Measurements from ENCODE around the gene VIL1. TPM values are rescaled to one million over a fixed set of nuclear protein-coding genes. Genes with fewer than 3 reads are reported as not detected.

Gene VIL1
- total RNA-seq, 1 experiment from 2014 or later: 4.2 TPM

DNA sequence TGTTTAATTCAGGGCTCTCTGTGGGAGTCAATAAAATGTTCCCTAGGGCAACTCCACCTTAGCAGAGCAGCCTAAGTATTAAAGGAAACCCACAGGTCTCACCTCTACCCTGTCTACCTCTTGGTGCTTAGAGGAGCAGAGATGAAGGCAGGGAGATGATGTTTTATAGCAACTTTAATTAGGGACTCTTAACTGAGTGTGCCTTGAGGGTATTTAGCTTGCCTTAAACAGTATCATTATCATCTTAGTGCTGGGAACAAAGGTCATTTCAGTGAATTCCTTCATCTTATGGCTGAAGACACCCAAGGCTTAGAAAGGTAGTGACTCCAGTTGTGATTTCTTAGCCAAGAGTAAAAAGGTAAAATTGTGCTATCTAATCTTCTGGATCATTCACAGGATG is 26.7 kb downstream of the VIL1 start:
- Histone ChIP-seq H2BK12ac (ENCODE audit: insufficient read length, low read depth, low read length) (no peak overlapping the region), H3K4ac (ENCODE audit: low read depth, low read length) (no peak overlapping the region), H3K9me3 (ENCODE audit: control insufficient read depth, low read depth, low read length) (no peaks in the 10 kb centered on the region), H4K91ac (ENCODE audit: insufficient read length, low read depth, low read length) (no peak overlapping the region), H3T11ph (ENCODE audit: low read length) (no peak overlapping the region), H3K4me1 (ENCODE audit: insufficient read depth, low read length) (no peaks in the 10 kb centered on the region), H4K5ac (ENCODE audit: insufficient read length, low read depth, low read length) (no peak overlapping the region), H3K14ac (ENCODE audit: insufficient read depth, low read length) (no peak overlapping the region), H3K27me3 (ENCODE audit: insufficient read depth, low read length) (no peaks in the 10 kb centered on the region), H3K9ac (ENCODE audit: extremely low read depth, insufficient read length, low read length) (no peak overlapping the region), H2BK20ac (ENCODE audit: low read depth, low read length, poor library complexity, severe bottlenecking) (no peak overlapping the region), H4K20me1 (ENCODE audit: control insufficient read depth, insufficient read depth, insufficient read length) (no peaks in the 10 kb centered on the region), H4K8ac (replicated peaks; ENCODE audit: insufficient read length, low read depth, low read length) (no peak overlapping the region), H2BK120ac (ENCODE audit: low read depth, low read length, poor library complexity, severe bottlenecking) (no peak overlapping the region), H3K18ac (ENCODE audit: insufficient read length, low read depth, low read length) (no peak overlapping the region), H3K79me1 (ENCODE audit: insufficient read depth, low read depth, low read length, poor library complexity, severe bottlenecking) (no peaks in the 10 kb centered on the region), H2AK5ac (ENCODE audit: insufficient read length, low read length) (no peak overlapping the region), H2AFZ (ENCODE audit: low read length) (no peak overlapping the region), H2BK15ac (ENCODE audit: low read depth, low read length) (no peak overlapping the region), H3K56ac (ENCODE audit: insufficient read length, low read depth, low read length) (no peak overlapping the region), H3K4me2 (ENCODE audit: insufficient read depth, insufficient read length, low read length) (no peak overlapping the region), H3K23me2 (ENCODE audit: insufficient read length, low read depth, low read length, poor library complexity, severe bottlenecking) (no peaks in the 10 kb centered on the region), H3K27ac (ENCODE audit: insufficient read length, low read depth, low read length) (no peak overlapping the region), H2BK5ac (ENCODE audit: insufficient read length, low read length) (no peak overlapping the region), H3K79me2 (ENCODE audit: insufficient read depth, low read length) (no peaks in the 10 kb centered on the region), H3K23ac (ENCODE audit: insufficient read length, low read depth, low read length) (no peak overlapping the region)
- Mint-ChIP-seq H3K4me1 (peaks cover 0 to under 1% of the 10 kb centered on the region in 2 experiments; a peak in 1 of 4 replicates), H3K27me3 (ENCODE audit: low read depth) (no peaks in the 10 kb centered on the region), H3K36me3 (ENCODE audit: insufficient read depth in 1 of 3, low read depth in 3 of 3) (peaks cover 3 to 40% (median 19%) of the 10 kb centered on the region in 3 experiments), H3K4me3 (no peak overlapping the region), H3K27ac (no peak overlapping the region), H3K9me3 (no peaks in the 10 kb centered on the region)
- no peak for DNase-seq
- TF ChIP-seq, protein P1, sequence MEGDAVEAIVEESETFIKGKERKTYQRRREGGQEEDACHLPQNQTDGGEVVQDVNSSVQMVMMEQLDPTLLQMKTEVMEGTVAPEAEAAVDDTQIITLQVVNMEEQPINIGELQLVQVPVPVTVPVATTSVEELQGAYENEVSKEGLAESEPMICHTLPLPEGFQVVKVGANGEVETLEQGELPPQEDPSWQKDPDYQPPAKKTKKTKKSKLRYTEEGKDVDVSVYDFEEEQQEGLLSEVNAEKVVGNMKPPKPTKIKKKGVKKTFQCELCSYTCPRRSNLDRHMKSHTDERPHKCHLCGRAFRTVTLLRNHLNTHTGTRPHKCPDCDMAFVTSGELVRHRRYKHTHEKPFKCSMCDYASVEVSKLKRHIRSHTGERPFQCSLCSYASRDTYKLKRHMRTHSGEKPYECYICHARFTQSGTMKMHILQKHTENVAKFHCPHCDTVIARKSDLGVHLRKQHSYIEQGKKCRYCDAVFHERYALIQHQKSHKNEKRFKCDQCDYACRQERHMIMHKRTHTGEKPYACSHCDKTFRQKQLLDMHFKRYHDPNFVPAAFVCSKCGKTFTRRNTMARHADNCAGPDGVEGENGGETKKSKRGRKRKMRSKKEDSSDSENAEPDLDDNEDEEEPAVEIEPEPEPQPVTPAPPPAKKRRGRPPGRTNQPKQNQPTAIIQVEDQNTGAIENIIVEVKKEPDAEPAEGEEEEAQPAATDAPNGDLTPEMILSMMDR (conservative IDR thresholded peaks at IDR 0.05): no peak

All from H9 (cell line).